H1 (cell line): Measurements from ENCODE around the gene BCAR3. TPM values are rescaled to one million over a fixed set of nuclear protein-coding genes. Genes with fewer than 3 reads are reported as not detected.

Experiments used
- CTCF ChIA-PET: fragments of 300-600 bp; sonication (Branson Sonifier 250); formaldehyde crosslinking; loops from one replicate; lab custom pipeline; 2021; ENCODE audit not compliant: partially characterized antibody; lab: Charles Lee
- POLR2A ChIA-PET: fragments of 300-600 bp; sonication (Branson Sonifier 250); formaldehyde crosslinking; loops from one replicate; lab custom pipeline; 2021; ENCODE audit warnings: inconsistent platforms; ENCODE audit not compliant: partially characterized antibody; lab: Charles Lee
- DNase-seq, 2 experiments: peaks; one replicate each; pipeline versions ENCODE4 v3.0.0 to v3.0.0-alpha.2; 2010 to 2022; ENCODE audit warnings: low spot score in 2 of 2, low read depth in 1 of 2, mixed read lengths in 1 of 2
- FAIRE-seq: peaks from 2 replicates; lab custom pipeline; 2011; peaks lifted over from hg19 to GRCh38; lab: Jason Lieb, UNC
- H2AFZ ChIP-seq: 2 replicates; pipeline ENCODE4 v1.8.1; 2012; ENCODE audit warnings: low read length, inconsistent platforms
- H2AK5ac ChIP-seq: 2 replicates; pipeline ENCODE4 v1.6.1; 2013; ENCODE audit warnings: low read depth, low read length
- H2BK120ac ChIP-seq: replicated peaks from 2 replicates; pipeline ENCODE3; 2013; ENCODE audit warnings: low read depth, low read length, inconsistent platforms
- H2BK12ac ChIP-seq: 2 replicates; pipeline ENCODE4 v1.6.1; 2013; ENCODE audit warnings: low read depth, low read length
- H2BK15ac ChIP-seq: 2 replicates; pipeline ENCODE4 v1.6.1; 2013; ENCODE audit warnings: low read length
- H2BK20ac ChIP-seq: 2 replicates; pipeline ENCODE4 v1.6.1; 2013; ENCODE audit warnings: low read length
- H2BK5ac ChIP-seq: 2 replicates; pipeline ENCODE4 v1.6.1; 2013; ENCODE audit warnings: low read depth, low read length
- H3K14ac ChIP-seq: 2 replicates; pipeline ENCODE4 v1.6.1; 2013; ENCODE audit warnings: inconsistent platforms; ENCODE audit not compliant: insufficient read length
- H3K18ac ChIP-seq: 2 replicates; pipeline ENCODE4 v1.6.1; 2013; ENCODE audit warnings: low read length; ENCODE audit errors: extremely low read depth
- H3K23ac ChIP-seq: 2 replicates; pipeline ENCODE4 v1.6.1; 2013; ENCODE audit warnings: inconsistent platforms; ENCODE audit not compliant: insufficient read length
- H3K23me2 ChIP-seq: 2 replicates; pipeline ENCODE4 v1.6.1; 2013; ENCODE audit warnings: low read depth, low read length
- H3K27ac ChIP-seq: 2 replicates; pipeline ENCODE4 v1.6.1; 2011; ENCODE audit warnings: low read depth, low read length, inconsistent platforms
- H3K27me3 ChIP-seq, 4 experiments: replicated peaks in 1 of 4; 1 replicate in 1 of 4; 2 replicates in 3 of 4; pipeline versions ENCODE4 v1.6.1 to v1.8.1; 2011 to 2013; ENCODE audit warnings: low read length in 3 of 4, mild to moderate bottlenecking in 3 of 4, inconsistent platforms in 2 of 4, mixed read lengths in 2 of 4, moderate library complexity in 1 of 4; ENCODE audit not compliant: control insufficient read depth in 3 of 4, insufficient read depth in 3 of 4; ENCODE audit errors: extremely low read depth in 1 of 4
- H3K36me3 ChIP-seq, 4 experiments: 2 replicates each; pipeline versions ENCODE4 v1.6.1 to v1.8.1; 2011 to 2013; ENCODE audit warnings: mild to moderate bottlenecking in 4 of 4, low read length in 3 of 4, moderate library complexity in 2 of 4, control low read depth in 1 of 4, inconsistent platforms in 1 of 4; ENCODE audit not compliant: insufficient read depth in 4 of 4, control insufficient read depth in 2 of 4
- H3K4ac ChIP-seq: replicated peaks from 2 replicates; pipeline ENCODE3; 2013; ENCODE audit warnings: low read length, low read depth, mixed read lengths, inconsistent platforms; ENCODE audit not compliant: insufficient read length
- H3K4me1 ChIP-seq, 4 experiments: replicated peaks in 1 of 4; 1 replicate in 1 of 4; 2 replicates in 3 of 4; pipeline versions ENCODE4 v1.6.1 to v1.8.1; 2011 to 2013; ENCODE audit warnings: low read length in 3 of 4, inconsistent platforms in 2 of 4, mixed read lengths in 1 of 4; ENCODE audit not compliant: insufficient read depth in 4 of 4, control insufficient read depth in 3 of 4
- H3K4me2 ChIP-seq, 2 experiments: 2 replicates each; pipeline versions ENCODE4 v1.6.1 to v1.8.1; 2011 to 2013; ENCODE audit warnings: low read depth in 2 of 2, low read length in 2 of 2, control low read depth in 1 of 2, inconsistent platforms in 1 of 2, mild to moderate bottlenecking in 1 of 2; ENCODE audit not compliant: insufficient read depth in 1 of 2
- H3K4me3 ChIP-seq, 4 experiments: fragments of 200-600, 300-600 bp in 1 of 4; sonication (generic), shearing (Covaris generic), sonication (Bioruptor Twin) in 1 of 4; 2 replicates each; pipeline versions ENCODE4 v1.5.1 to v1.8.1; 2011 to 2016; ENCODE audit warnings: low read length in 4 of 4, low read depth in 3 of 4, control low read depth in 2 of 4, inconsistent platforms in 2 of 4, mild to moderate bottlenecking in 2 of 4, mixed read lengths in 1 of 4, moderate library complexity in 1 of 4; ENCODE audit not compliant: insufficient read depth in 2 of 4; ENCODE audit errors: extremely low read depth in 1 of 4
- H3K56ac ChIP-seq: replicated peaks from 2 replicates; pipeline ENCODE3; 2013; ENCODE audit warnings: low read depth, mild to moderate bottlenecking, mixed read lengths, low read length, inconsistent platforms; ENCODE audit not compliant: insufficient read length
- H3K79me1 ChIP-seq: 2 replicates; pipeline ENCODE4 v1.6.1; 2013; ENCODE audit warnings: low read depth, low read length, control low read depth
- H3K79me2 ChIP-seq, 2 experiments: 2 replicates each; pipeline versions ENCODE4 v1.6.1 to v1.8.1; 2012 to 2013; ENCODE audit warnings: low read length in 2 of 2, mild to moderate bottlenecking in 2 of 2, inconsistent platforms in 1 of 2; ENCODE audit not compliant: insufficient read depth in 2 of 2, control insufficient read depth in 1 of 2
- H3K9ac ChIP-seq, 4 experiments: replicated peaks in 1 of 4; 1 replicate in 1 of 4; 2 replicates in 3 of 4; pipeline versions ENCODE4 v1.6.1 to v1.8.1; 2011 to 2013; ENCODE audit warnings: low read depth in 3 of 4, low read length in 3 of 4, control low read depth in 2 of 4, mild to moderate bottlenecking in 2 of 4, moderate library complexity in 2 of 4, inconsistent platforms in 1 of 4; ENCODE audit errors: extremely low read depth in 1 of 4
- H3K9me3 ChIP-seq, 2 experiments: 2 replicates each; pipeline versions ENCODE4 v1.6.1 to v1.8.1; 2012 to 2013; ENCODE audit warnings: mild to moderate bottlenecking in 2 of 2, moderate library complexity in 2 of 2, control low read depth in 1 of 2, inconsistent platforms in 1 of 2, low read depth in 1 of 2, low read length in 1 of 2, mixed read lengths in 1 of 2; ENCODE audit not compliant: insufficient read depth in 2 of 2
- H4K20me1 ChIP-seq, 2 experiments: replicated peaks in 1 of 2; 2 replicates each; pipeline versions ENCODE3 to v1.8.1; 2011 to 2013; ENCODE audit warnings: inconsistent platforms in 2 of 2, low read length in 2 of 2, mild to moderate bottlenecking in 1 of 2; ENCODE audit not compliant: insufficient read depth in 2 of 2, control insufficient read depth in 1 of 2
- H4K5ac ChIP-seq: 2 replicates; pipeline ENCODE4 v1.6.1; 2013; ENCODE audit warnings: low read length, low read depth, mixed read lengths, inconsistent platforms; ENCODE audit not compliant: insufficient read length
- H4K8ac ChIP-seq: 2 replicates; pipeline ENCODE4 v1.8.0; 2013; ENCODE audit warnings: mild to moderate bottlenecking, moderate library complexity, low read length, inconsistent platforms; ENCODE audit not compliant: insufficient read depth; ENCODE audit errors: extremely low read depth
- H4K91ac ChIP-seq: replicated peaks from 2 replicates; pipeline ENCODE3; 2013; ENCODE audit warnings: low read length, mixed read lengths, inconsistent platforms; ENCODE audit not compliant: insufficient read length
- CBX8 ChIP-seq: fragments of 300-800, 300-1000 bp; sonication (generic); IDR thresholded peaks from 2 replicates; pipeline ENCODE4 v1.7.1; 2016; ENCODE audit warnings: low read depth, low read length, borderline replicate concordance
- WGBS, 2 experiments: shearing (Covaris generic) in 1 of 2; methylation state at CpG; one replicate each; pipeline versions ENCODE4 v1.1.6 to v1.1.7; 2013 to 2015; ENCODE audit warnings: low lambda C conversion rate in 2 of 2, mixed read lengths in 2 of 2, inconsistent platforms in 1 of 2, low coverage in 1 of 2, missing lambda C conversion rate in 1 of 2; ENCODE audit not compliant: insufficient replicate concordance in 2 of 2, insufficient coverage in 1 of 2, insufficient read length in 1 of 2; ENCODE audit errors: extremely low coverage in 1 of 2, missing lambda C conversion rate in 1 of 2; 5-methylcytosine and 5-hydroxymethylcytosine counted together
- polyA plus RNA-seq, 7 experiments: library from polyadenylated mRNA; depleted of rRNA in 3 of 7; stranded (reverse) in 5 of 7; unstranded in 2 of 7; fragments of >200 nt in 5 of 7; fragments of 200-250 nt in 2 of 7; gene quantifications; 1 replicate in 5 of 7; 2 replicates in 1 of 7; 4 replicates in 1 of 7; pipeline versions ENCODE4 v1.2.1 to v1.2.3, GENCODE V29; 2011 to 2013; ENCODE audit warnings: missing spikeins in 2 of 7, mixed read lengths in 2 of 7
- total RNA-seq: library from RNA; stranded (reverse); fragmentation: NEBNext Ultra II Directional; extraction: Animal tissue kit (Norgen Biotek cat#: 25700); gene quantifications from 2 replicates; pipeline ENCODE4 v1.2.1, GENCODE V29; 2021

BCAR3 gene
- total and polyA plus RNA-seq, 2 of the 8 experiments (the other 6 are each of a cell fraction or from before 2014, with no cell fraction given): 5.6 to 9.2 TPM

- CTCF ChIA-PET: interaction anchor here (1.3 to 4.1 kb wide), 3 partner anchors 9 to 136 kb away, joined by 4 to 26 read pairs (median 8); no protein-coding TSS in a partner anchor
- no peak overlapping the region for H2BK5ac ChIP-seq
Measured at GRCh38 chr1:93707956-93708355, 26.3 kb upstream of the BCAR3 start.

More at GRCh38 chr1:93707956-93708355, 26.3 kb upstream of the BCAR3 start:
- Histone ChIP-seq H3K23me2 (no peaks in the 10 kb centered on the region), H3K18ac (no peak overlapping the region), H2BK12ac (no peak overlapping the region), H2BK15ac (no peak overlapping the region), H3K14ac (no peak overlapping the region), H3K4me2 (no peak overlapping the region), H3K9me3 (no peaks in the 10 kb centered on the region), H3K27me3 (peaks cover 0 to 1% (median 0%) of the 10 kb centered on the region in 4 experiments; a peak in 1 of 7 replicates), H3K23ac (no peak overlapping the region)
- WGBS, 2 experiments: 94% methylated on average over 5 of the region's 5 CpGs; no CpG with 5 or more reads in 1 of the 2 experiments
- FAIRE-seq (no peak), DNase-seq (no peak)
- TF ChIP-seq CBX8: no peak
- TF ChIP-seq, all 59 proteins: peak for 0
- H3K4ac ChIP-seq: no peak overlapping the region
- peaks cover 0 to 4% (median 2%) of the 10 kb centered on the region in 4 experiments; a peak in 2 of 7 replicates for H3K4me1 ChIP-seq
- no peak overlapping the region for H2BK120ac ChIP-seq
- H2AK5ac ChIP-seq: no peak overlapping the region
- no peaks in the 10 kb centered on the region for H3K79me1 ChIP-seq
- no peak overlapping the region for H3K9ac ChIP-seq
- H2AFZ ChIP-seq: no peak overlapping the region
- no peaks in the 10 kb centered on the region for H3K36me3 ChIP-seq
- H3K56ac ChIP-seq: no peak overlapping the region
- no peak overlapping the region for H2BK20ac ChIP-seq
- H4K8ac ChIP-seq: no peak overlapping the region
- no peak overlapping the region for H4K5ac ChIP-seq
- POLR2A ChIA-PET: no interaction called here
- no peak overlapping the region for H3K4me3 ChIP-seq
- no peak overlapping the region for H3K27ac ChIP-seq
- H4K20me1 ChIP-seq: no peaks in the 10 kb centered on the region
- no peaks in the 10 kb centered on the region for H3K79me2 ChIP-seq
- H4K91ac ChIP-seq: no peak overlapping the region
